Measurements from ENCODE around the gene PLXNB1.
"Not testable (repeated sequence)": the region's sequence is repeated elsewhere in the genome, so short reads cannot be mapped to it uniquely, and the experiment has no call there.

Gene PLXNB1

GRCh38 chr3:48463703-48464102, 33.8 kb upstream of the PLXNB1 start:
- DNase-seq, result no peak

GRCh38 chr3:48461767-48462166, 31.9 kb upstream of the PLXNB1 start:
- DNase-seq, result not testable (repeated sequence)

GRCh38 chr3:48460517-48460902, 30.6 kb upstream of the PLXNB1 start:
- DNase-seq, result no peak

DNA sequence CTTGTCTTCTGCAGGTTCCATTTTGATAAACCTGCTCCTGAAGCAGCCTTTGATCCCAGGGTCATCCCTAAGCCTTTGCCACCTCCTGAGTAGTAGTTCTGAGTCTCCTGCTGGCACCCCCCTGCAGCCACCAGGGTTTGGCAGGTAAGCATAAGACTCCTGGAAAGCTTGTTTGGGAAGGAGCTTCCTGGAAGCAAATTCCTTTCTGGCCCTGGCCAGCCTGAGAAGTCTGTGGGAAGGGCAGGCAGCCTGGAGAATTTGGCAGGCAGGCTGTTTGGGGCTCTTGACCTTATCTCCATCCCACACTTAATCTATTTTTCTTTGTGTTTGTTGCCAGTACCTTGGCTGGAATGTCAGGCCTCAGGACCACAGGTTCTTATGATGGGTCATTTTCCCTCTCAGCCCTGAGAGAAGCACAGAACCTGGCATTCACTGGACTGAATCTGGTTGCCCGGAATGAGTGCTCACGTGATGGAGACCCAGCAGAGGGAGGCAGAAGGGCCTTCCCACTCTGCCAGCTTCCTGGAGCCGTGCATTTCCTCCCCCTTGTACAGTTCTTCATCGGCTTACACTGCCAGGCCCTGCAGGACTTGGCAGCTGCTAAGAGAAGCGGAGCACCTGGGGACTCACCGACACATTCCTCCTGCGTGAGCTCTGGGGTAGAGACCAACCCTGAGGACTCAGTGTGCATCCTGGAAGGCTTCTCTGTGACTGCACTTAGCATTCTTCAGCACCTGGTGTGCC, 30.1 kb upstream of the PLXNB1 start:
- DNase-seq, result no peak

- no peak for DNase-seq
These were observed 29.4 kb upstream of the PLXNB1 start for GRCh38 chr3:48459331-48459730.

DNA sequence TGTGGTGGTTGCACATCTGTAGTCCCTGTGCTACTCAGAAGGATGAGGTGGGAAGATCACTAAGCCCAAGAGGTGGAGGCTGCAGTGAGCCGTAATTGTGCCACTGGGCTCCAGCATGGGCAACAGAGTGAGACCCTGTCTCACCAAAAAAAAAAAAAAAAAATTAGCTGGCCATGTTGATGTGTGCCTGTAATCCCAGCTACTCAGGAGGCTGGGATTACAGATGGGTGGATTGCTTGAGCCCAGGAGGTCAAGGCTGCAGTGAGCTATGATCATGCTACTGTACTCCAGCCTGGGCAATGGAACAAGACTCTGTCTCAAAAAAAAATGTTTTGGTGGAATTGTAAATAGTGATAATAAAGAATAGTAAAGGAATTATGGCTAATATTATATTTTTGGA, 26.6 kb upstream of the PLXNB1 start:
- no peak for DNase-seq

DNA sequence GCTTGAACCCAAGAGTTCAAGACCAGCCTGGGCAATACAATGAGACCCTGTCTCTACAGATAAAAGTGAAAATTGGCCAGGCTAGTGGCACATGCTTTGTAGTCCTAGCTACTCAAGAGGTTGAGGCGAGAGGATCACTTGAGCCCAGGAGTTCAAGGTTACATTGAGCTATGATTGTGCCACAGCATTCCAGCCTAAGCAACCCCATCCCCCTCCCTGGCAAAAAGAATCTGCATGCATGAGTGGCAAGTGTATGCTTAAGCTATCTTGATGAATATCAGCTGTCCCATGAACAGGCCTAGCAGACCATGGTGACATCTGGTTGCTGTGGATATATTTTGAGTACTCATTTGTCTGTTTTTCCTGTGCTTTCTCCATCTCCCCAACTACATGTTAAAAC, 21.4 kb upstream of the PLXNB1 start:
- DNase-seq, result no peak

DNA sequence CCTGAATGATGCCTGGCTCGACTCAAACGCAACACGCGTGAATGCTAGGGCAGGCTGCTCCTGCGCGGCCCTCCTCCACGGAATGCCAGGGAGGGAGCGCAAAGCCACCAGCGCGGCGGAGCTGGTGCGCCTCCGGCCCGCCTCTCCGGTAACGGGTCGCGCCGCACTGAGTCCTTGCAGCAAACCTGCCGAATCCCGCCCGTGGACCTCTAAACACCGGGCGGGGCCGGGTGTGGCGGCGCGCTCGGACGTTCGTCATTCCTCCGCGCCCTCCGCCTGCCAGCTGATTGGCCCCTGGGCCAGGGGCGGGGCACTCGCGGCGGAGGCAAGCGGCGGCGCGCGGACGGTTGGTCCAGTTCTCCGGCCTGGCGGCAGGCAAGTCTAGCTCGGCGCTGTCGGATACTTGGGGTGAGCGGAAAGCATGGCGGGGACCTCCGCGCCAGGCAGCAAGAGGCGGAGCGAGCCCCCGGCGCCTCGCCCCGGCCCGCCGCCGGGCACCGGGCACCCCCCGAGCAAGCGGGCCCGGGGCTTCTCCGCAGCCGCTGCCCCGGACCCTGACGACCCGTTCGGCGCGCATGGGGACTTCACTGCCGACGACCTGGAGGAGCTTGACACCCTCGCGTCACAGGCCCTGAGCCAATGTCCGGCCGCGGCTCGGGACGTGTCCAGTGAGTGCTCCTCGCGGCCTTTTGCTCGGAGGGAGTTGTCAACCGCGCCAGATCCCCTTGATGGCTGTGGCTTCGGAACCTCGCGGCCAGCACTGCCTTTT, 16.7 kb upstream of the PLXNB1 start, which contains the start of gene ATRIP:
Gene ATRIP, plus strand, starts transcription at position 313 of the 769 bp plus-strand sequence. Its CDS starts 109 bp downstream, at position 422.
- DNase-seq, result peak; percentile 88 to 90

DNA sequence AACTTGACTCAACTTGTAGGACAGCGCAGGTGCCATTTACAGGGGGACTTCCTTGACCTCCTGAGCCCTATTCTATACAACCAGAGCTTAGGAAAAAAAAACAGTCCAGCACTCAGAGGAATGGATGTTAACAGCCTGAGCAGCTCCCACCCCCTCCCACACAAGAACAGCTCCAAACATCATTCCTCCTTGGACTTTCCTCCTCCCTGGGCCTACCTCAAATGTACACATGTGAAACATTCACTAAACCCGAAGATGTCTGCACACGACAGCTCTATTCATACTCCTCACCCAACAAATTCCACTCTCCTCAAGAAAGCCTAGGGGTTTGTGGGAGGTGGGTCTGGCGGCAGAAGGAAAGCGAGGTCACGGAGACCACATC, 16.1 kb upstream of the PLXNB1 start:
- no peak for DNase-seq

DNA sequence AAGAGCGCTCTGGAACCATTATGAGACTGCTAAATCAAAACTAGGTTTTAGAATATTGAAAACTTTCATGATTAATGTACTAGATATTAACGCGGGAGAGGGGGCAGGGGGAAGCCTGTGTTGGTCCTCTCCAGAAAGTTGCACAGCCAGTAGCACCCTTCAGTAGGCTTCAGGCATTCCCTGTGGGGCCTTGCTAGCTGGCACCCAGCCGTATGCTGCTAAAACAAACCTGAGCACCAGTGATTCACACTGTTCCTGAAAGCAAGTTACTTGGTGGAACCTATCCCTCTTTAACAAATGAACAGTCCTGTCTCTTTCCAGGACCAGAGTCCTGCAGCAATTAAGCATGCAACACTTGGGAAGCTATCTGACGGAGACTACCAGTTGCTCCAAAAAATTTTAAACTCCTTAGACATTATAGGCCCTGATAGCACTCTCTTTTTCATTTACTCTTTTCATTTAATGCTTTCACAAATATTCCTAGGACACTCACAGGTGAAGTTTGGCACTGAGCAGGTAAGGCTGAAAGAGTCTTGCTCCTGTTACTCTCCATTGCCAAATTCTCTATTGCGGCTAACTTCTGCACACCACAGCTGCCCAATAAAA, 15.5 kb upstream of the PLXNB1 start:
- DNase-seq, result no peak

DNA sequence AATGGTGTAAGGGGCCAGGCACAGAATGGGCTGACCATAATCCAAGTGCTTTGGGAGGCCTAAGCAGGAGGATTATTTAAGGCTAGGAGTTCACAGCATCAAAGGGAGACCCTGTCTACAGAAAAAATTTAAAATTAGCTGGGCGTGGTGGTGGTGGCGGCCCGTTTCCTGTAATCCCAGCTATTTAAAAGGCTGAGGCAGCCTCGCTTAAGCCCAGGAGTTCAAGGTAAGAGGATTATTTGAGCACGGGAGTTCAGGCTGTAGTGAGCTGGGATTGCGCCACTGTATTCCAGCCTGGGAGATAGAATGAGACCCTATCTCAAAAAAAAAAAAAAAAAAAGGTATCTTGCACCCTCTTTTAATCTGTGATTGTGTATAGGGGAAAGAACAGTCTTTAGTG, 12.1 kb upstream of the PLXNB1 start:
- no peak for DNase-seq

DNA sequence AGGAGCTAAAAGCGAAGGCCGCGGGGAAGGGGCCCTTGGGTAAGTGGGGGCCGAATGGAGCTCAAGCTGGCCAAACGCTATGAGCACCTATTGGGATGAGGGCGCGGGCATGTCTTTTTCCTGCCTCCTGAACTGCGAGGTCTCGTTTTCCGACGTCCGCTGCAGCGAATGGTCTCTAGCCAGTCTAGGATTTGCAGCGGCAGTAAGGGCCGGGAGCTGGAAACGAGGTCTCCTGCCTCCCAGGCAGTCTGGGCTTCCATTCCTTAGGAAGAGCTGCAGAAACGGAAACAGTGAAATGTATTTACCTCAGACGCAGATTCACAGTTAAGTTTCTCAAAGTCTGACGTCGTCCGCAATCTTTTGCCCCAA, 10.7 kb upstream of the PLXNB1 start:
- no peak for DNase-seq

- DNase-seq, result peak; percentile 99
These were observed 10.1 kb upstream of the PLXNB1 start, which contains the start of the genes CCDC51 and TMA7 for GRCh38 chr3:48439820-48440589. CCDC51 (minus strand) TSS chr3:48440119; CDS start chr3:48435128, 4,991 bp downstream. TMA7 (plus strand) TSS chr3:48440257; CDS start chr3:48440297, 40 bp downstream.

DNA sequence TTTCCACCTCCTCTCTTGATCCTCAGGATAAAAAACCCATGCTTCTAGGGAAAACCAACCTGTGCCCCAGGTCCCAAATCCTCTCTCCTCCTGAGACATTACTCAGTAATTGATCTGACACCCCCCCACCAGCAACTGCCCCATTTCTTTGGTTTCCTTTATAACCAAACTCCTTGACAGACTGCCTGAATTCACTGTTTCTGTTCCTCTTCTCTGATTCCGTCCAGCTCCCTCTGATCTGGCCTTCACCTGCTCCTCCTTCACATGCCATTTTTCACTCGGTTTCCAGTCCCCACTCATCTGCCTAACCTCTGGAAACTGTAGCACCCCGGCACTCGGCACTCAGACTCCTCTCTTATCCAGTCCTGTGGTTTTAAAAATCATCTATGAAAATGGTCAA, 7.9 kb upstream of the PLXNB1 start:
- no peak for DNase-seq

GRCh38 chr3:48436855-48437254, 7.0 kb upstream of the PLXNB1 start:
- DNase-seq, result no peak

- DNase-seq, result no peak
These were observed 6.5 kb upstream of the PLXNB1 start for GRCh38 chr3:48436477-48436787.

GRCh38 chr3:48435774-48436476, 6.0 kb upstream of the PLXNB1 start:
- DNase-seq, result peak; percentile 85 to 89

GRCh38 chr3:48435223-48435595, 5.3 kb upstream of the PLXNB1 start:
- DNase-seq, result no peak

- no peak for DNase-seq
These were observed 4.8 kb upstream of the PLXNB1 start for GRCh38 chr3:48434591-48435222.

DNA sequence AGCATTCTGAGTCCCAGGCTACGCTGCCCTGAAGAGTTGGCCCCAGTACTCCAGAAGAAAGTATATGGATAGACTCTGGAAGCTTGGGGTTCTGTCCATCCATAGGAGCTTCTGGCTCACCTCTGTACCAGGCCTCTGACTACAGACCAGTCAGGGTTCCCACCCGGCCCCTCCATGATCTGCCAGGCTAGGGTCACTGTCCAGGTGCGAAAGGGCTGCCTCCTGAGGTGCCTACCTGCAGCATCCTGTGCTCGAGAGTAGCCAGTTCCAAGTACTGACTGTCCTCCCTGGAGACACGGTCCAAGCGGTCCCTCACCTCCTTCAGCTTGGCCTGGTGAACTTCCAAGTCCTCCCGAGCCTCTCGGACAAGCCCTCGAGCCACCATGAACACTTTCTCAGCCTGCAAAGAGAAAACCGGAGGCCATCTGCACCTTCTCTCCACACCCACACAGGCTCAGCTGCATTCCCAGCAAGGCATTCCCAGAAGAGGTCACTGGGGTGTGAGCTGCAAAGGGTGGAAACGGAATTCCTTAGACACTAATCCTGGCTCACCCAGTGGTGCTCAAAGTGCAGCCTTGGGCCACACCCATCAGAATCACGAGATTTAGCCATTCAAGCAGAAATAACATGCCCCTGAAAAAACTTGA, 3.7 kb upstream of the PLXNB1 start:
- no peak for DNase-seq
